Stimulated activated CD8-positive, alpha-beta memory T cell treated with anti-CD3 and anti-CD28 coated beads, Interleukin-15, amount 100 ng/mL, for 48 hours (primary cell): ENCODE data around the gene TEX36.
"Not testable (repeated sequence)": the region's sequence is repeated elsewhere in the genome, so short reads cannot be mapped to it uniquely, and the experiment has no call there.

Experiments
- DNase-seq, 2 donors: peaks; one replicate each; pipeline ENCODE4 v3.0.0-alpha.2; 2020; ENCODE audit warnings: low read depth in 2 of 2

Gene TEX36

DNA sequence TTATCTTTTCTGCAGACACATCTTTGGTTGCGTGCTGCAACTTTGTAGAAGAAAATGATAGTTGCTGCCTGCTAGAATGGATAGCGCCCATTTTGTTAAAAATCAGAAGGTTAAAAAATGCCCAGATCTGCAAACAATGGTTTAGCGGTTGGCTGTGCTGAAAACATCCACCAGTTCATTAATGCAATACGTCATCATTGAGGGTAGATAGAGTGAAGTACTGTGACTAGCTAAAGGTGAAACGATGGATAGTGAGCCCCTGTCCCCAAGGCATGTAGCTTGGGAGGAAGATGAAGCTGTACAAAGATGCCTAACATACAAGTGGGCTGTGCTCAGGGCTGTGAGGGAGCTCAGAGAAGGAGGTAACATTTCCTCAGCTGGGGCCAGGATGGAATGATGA lies 48.4 kb downstream of the TEX36 start:
- no peak for DNase-seq

DNA sequence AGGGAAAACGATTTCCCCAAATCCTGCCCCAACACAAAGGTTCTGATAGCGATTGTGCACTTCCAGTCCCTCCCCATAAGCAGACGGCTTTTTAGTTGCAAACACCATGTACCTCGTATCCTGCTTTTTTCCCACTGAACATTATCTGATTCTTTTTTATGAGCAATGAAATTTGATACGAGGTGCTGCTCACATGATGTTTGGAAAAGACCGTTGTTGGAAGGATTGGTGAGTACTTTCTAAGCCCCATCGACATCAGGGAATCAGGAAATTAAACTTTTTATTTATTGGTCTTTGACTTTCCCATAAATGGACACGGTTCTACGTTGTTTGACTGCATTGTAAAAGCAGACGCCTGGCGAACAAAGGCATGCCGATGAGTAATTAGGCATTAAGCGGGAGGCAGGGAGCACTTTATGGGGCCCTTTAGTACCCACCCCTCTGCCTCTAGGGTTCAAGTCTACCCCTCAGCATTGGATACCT lies 49.4 kb downstream of the TEX36 start:
- no peak for DNase-seq

DNA sequence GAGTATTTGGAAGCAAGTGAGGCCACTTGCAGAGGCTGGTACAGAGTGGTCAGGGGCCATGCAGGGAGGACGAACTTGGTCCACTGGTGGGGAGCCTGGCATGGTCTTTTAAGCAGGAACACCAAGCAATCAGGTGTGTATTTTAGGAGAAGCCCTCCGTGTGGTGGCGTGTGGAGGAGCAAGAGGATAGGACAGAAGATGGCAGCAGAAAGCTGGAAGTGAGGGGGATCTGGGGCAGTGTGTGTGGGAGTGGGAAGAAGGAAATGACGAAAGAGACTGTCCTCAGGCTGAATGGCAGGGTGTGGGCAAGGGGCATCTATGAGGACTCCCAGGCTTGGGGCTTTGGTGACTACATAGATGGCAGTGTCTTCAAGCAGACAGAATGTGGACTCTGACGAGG lies 51.2 kb downstream of the TEX36 start:
- no peak for DNase-seq

DNA sequence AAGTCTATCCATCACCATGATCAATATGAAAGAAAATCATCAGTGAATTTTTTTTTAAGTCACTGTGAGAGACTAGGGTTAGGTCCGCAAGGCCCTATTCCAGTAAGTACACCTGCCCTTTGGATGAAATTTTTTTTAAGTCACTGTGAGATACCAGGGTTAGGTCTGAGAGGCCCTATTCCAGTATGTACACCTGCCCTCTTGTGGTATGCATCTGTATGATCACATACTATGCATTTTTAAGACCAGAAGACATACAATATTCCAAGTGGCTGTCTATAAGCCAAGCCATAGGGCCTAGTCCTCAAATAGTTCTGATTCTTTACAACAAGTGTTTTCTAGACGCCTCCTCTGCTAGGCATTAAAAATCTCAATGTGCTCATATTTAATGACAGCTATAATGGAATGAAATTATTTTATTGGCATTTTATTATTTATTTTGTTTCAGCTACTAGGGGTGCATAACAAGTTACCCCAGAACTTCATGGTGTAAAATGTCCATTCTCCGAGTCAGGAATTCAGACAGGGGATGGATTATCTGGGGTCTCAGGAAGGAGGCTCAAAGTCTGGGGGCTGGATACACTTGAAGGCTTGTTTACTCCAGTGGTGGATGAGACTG lies 53.1 kb downstream of the TEX36 start:
- DNase-seq: no peak

DNA sequence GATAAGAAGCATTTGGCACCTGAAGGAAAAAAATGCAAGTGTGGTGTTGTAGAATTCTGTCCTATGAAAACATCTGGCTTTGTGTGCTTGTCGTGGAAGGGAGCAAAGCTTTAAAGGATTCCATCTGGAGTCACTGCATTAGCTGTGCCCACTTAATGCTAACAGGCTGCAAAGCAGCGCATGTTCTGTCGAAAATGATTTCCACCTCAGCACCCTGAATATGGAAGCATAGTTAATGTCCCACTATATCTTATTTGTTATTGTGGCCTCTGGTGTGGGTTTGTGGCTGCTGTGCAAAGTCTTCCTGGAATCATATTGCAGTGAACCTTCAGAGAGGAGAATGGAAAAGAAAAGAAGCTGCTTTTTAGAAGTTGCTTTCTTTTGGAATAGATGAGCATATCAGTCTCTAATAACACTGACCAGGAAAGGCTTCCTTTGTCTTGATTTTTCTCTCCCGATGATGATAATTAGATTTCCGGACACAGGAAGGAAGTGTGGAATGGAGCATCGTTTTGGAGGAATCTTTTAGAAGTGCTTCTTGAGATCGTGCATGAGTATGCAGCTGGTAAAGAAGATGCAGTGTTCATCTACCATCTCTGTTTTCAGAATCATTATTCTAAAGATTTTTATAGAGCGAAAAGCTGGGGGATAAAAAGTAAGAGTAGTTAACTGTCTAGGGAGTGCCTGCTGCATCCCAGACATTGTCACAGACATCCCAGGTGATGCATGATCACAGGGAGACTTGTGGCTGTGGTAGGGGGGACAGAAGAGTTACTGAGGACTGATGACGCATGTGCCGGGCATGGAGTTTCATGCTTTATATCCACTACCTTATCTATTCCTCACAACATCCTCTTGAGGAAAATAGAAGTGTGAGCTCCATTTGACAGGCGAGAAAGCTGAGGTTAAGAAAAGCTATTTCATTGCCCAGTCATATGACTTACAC lies 54.6 kb downstream of the TEX36 start:
- no peak for DNase-seq

DNA sequence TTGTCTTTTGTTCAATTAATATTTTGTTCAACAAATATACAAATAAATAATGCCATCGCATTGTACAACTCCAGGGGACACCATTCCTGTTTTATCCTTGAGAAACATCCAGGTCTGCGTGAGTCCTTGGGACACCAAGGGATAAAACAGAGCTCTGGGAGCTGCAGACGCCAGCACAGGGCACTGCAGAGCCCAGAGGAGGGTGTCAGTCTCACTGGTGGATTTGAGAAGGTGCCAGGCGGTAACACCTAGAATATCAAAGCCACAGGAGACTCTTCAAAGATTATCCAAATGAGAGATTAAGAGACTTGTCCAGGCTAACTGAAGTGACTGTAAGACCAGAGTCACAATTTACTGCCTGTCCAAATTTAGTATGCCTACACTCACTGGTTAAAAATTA lies 55.3 kb downstream of the TEX36 start:
- DNase-seq: no peak

DNA sequence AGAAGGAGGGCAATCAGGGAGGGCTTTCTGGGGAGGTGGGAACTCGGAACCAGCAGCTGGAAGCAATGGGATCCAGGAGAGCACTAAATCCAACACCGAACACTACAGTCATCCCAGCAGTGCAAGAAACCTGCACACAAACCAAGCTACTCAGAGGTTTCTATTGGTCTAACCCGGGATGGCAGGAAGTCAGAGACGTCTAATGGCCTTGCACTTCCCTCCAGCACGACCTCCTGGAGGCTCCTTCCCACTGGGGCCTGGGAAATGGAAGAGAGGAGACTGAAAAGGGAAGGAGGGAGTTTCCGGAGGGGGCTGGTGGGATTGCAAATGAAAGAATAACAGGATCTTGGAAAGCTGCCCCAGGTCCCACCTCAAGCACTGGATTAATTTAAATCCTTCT lies 56.3 kb downstream of the TEX36 start:
- DNase-seq: no peak

DNA sequence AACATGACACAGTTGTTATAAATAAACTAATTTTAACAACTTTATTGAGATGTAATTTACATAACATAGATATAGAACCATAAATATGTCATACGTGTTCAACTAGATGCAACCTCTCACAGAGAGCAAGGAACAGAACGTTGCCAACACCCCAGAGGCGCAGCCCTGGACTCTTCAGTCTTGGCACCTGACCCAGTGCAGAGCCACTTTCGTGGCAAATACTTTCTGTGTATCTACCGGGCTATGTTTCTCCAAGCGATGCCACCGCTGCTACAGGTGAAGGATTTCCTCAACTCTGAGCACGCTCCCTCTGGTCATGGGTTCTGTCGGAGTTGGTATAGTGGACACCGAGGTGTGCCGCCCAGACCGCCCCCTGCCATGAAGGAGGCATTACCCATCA lies 57.4 kb downstream of the TEX36 start:
- no peak for DNase-seq

DNA sequence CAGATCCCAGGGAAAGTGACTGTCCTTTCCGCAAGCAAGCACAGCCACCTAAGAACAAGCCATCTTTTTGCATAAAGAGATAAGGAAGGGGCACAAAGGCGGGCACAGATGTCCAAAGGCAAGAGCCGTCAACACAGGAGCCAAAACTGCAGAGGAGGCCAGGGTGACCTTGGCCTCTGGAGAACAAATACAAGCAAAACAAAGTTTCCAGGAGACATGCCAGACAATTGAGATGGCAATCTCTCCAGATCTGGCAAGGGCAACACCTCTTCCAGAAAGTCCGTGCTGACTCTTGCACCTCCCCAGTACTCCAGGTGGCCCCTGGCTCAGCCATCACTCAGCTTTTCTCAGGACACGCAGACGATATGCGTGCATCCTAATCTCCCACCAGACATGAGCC lies 58.2 kb downstream of the TEX36 start:
- DNase-seq: no peak

DNA sequence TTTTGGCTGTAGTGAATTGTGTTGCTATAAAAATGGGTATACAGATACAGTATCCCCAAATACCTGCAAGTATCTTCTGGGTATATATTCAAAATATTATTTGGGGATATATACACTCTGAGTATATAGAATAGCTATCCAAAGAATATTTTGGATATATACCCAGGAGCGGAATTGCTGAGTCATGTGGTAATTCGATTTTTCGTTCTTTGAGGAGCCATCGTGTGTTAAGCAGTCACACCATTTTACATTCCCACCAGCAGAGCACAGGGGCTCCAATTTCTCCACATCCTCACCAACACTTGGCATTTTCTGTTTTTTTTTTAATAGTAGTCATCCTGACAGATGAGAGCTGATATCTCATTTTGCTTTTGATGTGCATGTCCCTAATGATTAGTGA lies 61.9 kb downstream of the TEX36 start:
- no peak for DNase-seq

DNA sequence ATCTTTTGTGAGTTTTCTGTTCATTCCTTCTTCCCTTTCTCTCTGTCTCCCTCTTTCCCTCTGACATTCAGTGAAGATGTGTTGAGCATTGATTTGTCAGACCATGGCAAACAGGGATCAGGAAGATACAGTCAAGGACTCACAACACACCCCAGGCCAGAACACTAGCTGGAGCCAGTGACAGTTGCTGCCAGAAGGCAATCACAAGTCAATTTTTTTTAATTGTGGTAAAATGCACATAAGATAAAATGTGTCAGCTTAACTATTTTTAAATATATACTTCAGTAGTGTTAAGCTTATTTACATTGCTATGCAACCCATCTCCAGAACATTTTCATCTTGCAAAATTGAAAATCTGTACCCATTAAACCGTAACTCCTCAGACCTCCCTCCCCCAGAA lies 62.6 kb downstream of the TEX36 start:
- DNase-seq: no peak

DNA sequence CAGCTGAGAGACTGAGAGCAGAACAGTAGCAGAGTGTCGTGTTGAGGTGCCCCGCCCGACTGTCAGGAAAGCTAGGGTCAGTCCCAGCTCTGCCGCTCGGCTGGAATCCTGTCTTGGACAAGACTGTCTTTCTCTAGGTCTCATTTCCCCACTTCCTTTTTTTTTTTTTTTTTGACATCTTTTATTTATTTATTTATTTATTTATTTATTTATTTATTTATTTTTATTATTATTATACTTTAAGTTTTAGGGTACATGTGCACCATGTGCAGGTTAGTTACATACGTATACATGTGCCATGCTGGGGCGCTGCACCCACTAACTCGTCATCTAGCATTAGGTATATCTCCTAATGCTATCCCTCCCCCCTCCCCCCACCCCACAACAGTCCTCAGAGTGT lies 69.9 kb downstream of the TEX36 start:
- not testable (repeated sequence) for DNase-seq

DNA sequence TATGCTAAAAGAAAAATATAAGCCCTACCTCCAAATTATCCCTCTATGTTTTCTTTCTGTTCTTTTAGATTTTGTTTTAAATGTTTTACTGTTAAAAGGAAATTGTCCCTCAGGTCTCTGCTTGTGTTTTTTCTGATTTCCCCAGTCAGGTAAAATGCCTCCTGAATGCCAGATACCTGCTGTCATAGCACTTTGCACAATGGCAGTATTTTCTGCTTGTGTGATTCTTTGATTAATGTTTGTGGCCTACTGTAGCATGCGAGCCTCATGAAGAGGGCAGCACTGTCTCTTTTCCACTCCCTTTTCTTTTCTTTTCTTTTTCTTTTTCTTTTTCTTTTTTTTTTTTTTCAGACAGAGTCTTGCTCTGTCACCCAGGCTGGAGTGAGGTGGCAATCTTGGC lies 71.2 kb downstream of the TEX36 start:
- DNase-seq: no peak

DNA sequence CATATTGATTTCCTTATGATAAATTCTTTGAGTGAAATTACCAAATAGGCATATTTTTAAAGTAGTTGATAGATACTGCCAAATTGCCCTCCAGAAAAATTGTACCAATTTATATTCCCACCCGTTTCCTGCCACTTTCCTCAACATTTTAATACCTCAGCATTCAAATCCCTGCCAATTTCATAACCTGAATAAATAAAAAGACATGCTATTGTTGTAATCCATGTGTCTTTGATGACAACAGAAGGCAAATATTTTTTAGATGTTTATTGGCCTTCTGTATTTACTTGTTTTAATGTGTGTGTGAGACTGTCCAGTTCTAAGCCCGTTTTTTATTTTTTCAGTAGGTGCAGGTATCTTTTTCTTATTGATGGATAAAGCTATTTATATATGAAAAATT lies 71.7 kb downstream of the TEX36 start:
- no peak for DNase-seq

DNA sequence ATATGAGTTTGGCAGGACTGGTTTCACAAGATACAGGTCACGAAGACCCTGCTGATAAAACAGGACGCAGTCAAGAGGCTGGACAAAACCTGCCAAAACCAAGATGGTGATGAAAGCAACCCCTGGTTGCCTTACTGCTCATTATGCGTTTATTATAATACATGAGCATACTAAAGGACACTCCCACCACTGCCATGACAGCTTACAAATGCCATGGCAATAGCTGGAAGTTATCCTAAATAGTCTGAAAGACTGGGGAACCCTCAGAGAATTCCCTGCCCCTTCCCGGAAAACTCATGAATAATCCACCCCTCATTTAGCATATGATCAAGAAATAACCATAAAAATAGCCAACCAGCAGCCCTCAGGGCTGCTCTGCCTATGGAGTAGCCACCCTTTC lies 73.1 kb downstream of the TEX36 start:
- DNase-seq: no peak

DNA sequence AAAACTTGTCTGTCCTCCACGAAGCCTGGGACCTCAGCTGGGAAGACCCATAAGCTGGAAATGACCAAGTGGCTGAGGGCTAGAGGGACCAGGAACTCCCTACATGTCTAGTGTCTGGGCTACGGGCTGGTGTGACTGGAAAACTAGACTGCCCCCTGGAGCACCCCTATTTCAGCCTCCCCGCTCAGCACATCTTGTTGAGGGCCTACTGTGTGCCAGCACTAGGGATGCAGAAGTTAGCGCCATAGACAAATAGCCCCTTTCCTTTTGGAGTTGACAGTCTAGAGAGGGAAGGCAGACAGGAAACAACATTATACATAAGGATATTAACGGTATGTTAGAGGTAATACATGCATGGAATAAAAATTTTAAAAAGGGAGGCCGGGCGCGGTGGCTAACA lies 74.5 kb downstream of the TEX36 start:
- no peak for DNase-seq

DNA sequence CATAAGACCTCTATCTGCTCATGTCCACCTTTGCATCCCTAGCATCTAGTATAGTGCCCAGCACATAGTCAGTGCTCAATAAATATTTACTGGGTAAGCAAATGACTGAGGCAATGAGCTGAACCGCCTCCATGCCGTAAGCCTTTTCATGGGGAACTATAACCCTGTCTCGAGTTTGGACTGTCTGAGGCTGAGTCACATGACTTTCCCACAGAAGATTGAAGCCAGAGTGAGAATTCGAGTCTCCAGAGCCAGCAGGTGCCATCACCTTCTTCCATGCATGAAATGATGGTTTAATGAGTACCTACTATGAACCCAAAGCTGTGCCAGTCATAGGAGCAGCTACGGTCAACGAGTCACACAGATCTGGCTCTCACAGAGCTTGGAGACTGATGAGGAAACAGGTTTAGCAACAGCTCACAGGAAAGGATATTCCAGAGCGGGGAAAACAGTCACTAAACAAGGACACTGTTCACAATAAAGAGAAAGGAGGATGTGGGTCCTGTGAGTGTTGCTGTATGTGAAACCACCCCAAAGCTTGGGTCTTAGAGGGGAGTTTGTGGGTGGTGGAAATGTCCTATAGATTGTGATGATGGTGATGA lies 75.2 kb downstream of the TEX36 start:
- DNase-seq: no peak

DNA sequence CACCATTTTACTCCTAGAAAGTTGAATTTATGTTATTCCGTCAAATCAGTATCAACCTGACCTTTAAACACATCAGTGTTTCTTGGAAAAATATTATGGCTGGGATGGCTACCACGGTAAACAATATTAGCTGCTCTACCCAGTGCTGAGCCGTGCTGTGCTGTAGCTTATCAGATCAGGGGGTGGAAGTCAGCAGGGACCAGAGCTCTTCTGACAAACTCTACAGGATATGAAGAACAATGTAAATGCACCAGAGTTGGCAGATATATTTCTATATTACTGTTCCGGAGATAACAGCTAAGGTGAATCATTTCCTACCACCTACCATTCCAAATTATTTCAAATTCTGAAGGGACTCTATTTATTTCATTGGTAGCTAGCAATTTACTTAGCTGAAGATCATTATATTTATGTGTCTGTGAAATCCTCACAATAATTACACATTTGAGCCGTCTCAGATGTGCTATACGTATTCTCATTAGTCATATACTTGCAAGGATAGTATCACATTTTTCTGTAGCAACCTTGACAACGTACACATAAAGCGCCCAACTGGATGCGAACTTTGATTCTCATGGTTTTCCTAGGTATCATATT lies 76.5 kb downstream of the TEX36 start:
- no peak for DNase-seq
